Stimulated activated CD8-positive, alpha-beta memory T cell treated with anti-CD3 and anti-CD28 coated beads, Interleukin-15, amount 100 ng/mL, for 1 hour (primary cell): ENCODE measurements around the gene MLH3.

Source experiments
- DNase-seq: peaks from one replicate; pipeline ENCODE4 v3.0.0-alpha.2; 2020; ENCODE audit warnings: low read depth

The MLH3 gene

GRCh38 chr14:74965486-74966153 lies 85.6 kb downstream of the MLH3 start:
- DNase-seq: no peak

GRCh38 chr14:74964787-74965485 lies 86.3 kb downstream of the MLH3 start:
- DNase-seq: no peak
